GM18517 (cell line): Measurements from ENCODE around the gene FCN3.
A peak's percentile ranks its signal among the peaks of the same experiment; 100 is the strongest.
"Not testable (repeated sequence)": the region's sequence is repeated elsewhere in the genome, so short reads cannot be mapped to it uniquely, and the experiment has no call there.

ENCODE experiments used
- ATAC-seq: cut with Tn5 transposase; IDR thresholded peaks from one replicate; pipeline ENCODE4 v1.9.1; 2021; ENCODE audit warnings: mild to moderate bottlenecking, moderate library complexity; ENCODE audit not compliant: unreplicated experiment

The FCN3 gene

GRCh38 chr1:27374362-27375086 is at the start of gene FCN3:
FCN3 (minus strand) TSS chr1:27374824; CDS start chr1:27374818, 6 bp downstream.
- ATAC-seq: no peak

- ATAC-seq: no peak
These were observed 49.1 kb upstream of the FCN3 start for GRCh38 chr1:27423709-27424108.

- peak; percentile 62 for ATAC-seq
These were observed 43.9 kb upstream of the FCN3 start for GRCh38 chr1:27418326-27419185.

- ATAC-seq: no peak
These were observed 43.1 kb upstream of the FCN3 start for GRCh38 chr1:27417713-27418112.

GRCh38 chr1:27416387-27417111 is 41.9 kb upstream of the FCN3 start:
- no peak for ATAC-seq

GRCh38 chr1:27414091-27414490 is 39.5 kb upstream of the FCN3 start:
- ATAC-seq: no peak

GRCh38 chr1:27413004-27413403 is 38.4 kb upstream of the FCN3 start:
- no peak for ATAC-seq

GRCh38 chr1:27412502-27412901 is 37.9 kb upstream of the FCN3 start:
- no peak for ATAC-seq

- ATAC-seq: no peak
These were observed 36.1 kb upstream of the FCN3 start for GRCh38 chr1:27410709-27411108.

- ATAC-seq: no peak
These were observed 35.0 kb upstream of the FCN3 start for GRCh38 chr1:27409669-27410068.

- no peak for ATAC-seq
These were observed 33.5 kb upstream of the FCN3 start for GRCh38 chr1:27408151-27408550.

- not testable (repeated sequence) for ATAC-seq
These were observed 32.2 kb upstream of the FCN3 start for GRCh38 chr1:27406791-27407190.

- ATAC-seq: no peak
These were observed 31.7 kb upstream of the FCN3 start for GRCh38 chr1:27406362-27406680.

GRCh38 chr1:27405598-27406361 is 31.2 kb upstream of the FCN3 start:
- ATAC-seq: not testable (repeated sequence)

- no peak for ATAC-seq
These were observed 30.4 kb upstream of the FCN3 start for GRCh38 chr1:27405074-27405473.

GRCh38 chr1:27403931-27404330 is 29.3 kb upstream of the FCN3 start:
- ATAC-seq: no peak

- no peak for ATAC-seq
These were observed 28.6 kb upstream of the FCN3 start for GRCh38 chr1:27403065-27403726.

GRCh38 chr1:27402349-27402754 is 27.7 kb upstream of the FCN3 start:
- ATAC-seq: no peak

- no peak for ATAC-seq
These were observed 26.3 kb upstream of the FCN3 start for GRCh38 chr1:27400963-27401341.
